Neural cell (in vitro differentiated cells): ENCODE measurements around the gene FGF12. TPM values are rescaled to one million over a fixed set of nuclear protein-coding genes. Genes with fewer than 3 reads are reported as not detected.

ENCODE experiments used
- H2AFZ ChIP-seq: fragments of 200-600, 300-800 bp; sonication (generic), shearing (Covaris generic); 2 replicates; pipeline ENCODE4 v1.6.0; 2014; ENCODE audit warnings: low read depth, mild to moderate bottlenecking, antibody characterized with exemption, low read length, moderate library complexity
- H3F3A ChIP-seq: fragments of 200-600 bp; shearing (Covaris generic); 2 replicates; pipeline ENCODE4 v1.6.1; 2016; ENCODE audit warnings: mild to moderate bottlenecking, moderate library complexity, mixed read lengths, antibody characterized with exemption, low read length; ENCODE audit not compliant: insufficient read depth, poor library complexity, severe bottlenecking
- H3K27ac ChIP-seq: fragments of 200-600, 300-800 bp; sonication (generic), shearing (Covaris generic); 2 replicates; pipeline ENCODE4 v1.5.1; 2014; ENCODE audit warnings: mild to moderate bottlenecking, low read length, moderate library complexity
- H3K27me3 ChIP-seq: fragments of 300-800, 200-600 bp; sonication (generic), shearing (Covaris generic); 2 replicates; pipeline ENCODE4 v1.6.0; 2014; ENCODE audit warnings: mild to moderate bottlenecking, low read depth, low read length, moderate library complexity; ENCODE audit not compliant: insufficient read depth
- H3K36me3 ChIP-seq: fragments of 300-800, 200-600 bp; sonication (generic), shearing (Covaris generic); 2 replicates; pipeline ENCODE4 v1.5.1; 2014; ENCODE audit warnings: mild to moderate bottlenecking, antibody characterized with exemption, low read length, moderate library complexity; ENCODE audit not compliant: insufficient read depth
- H3K4me2 ChIP-seq: fragments of 300-800, 200-600 bp; sonication (generic), shearing (Covaris generic); 2 replicates; pipeline ENCODE4 v1.6.0; 2014; ENCODE audit warnings: mild to moderate bottlenecking, low read length
- H3K4me3 ChIP-seq: fragments of 300-800, 200-600 bp; sonication (generic), shearing (Covaris generic); 2 replicates; pipeline ENCODE4 v1.5.1; 2014; ENCODE audit warnings: mild to moderate bottlenecking, low read length, moderate library complexity
- H3K79me2 ChIP-seq: fragments of 200-600 bp; shearing (Covaris generic); replicated peaks from 2 replicates; pipeline ENCODE4 v1.6.0; 2014; ENCODE audit warnings: mild to moderate bottlenecking, low read length, moderate library complexity; ENCODE audit not compliant: insufficient read depth
- H3K9ac ChIP-seq: fragments of 300-800, 200-600 bp; sonication (generic), shearing (Covaris generic); 2 replicates; pipeline ENCODE4 v1.6.1; 2016; ENCODE audit warnings: mild to moderate bottlenecking, low read length, mixed read lengths
- H3K9me2 ChIP-seq: fragments of 200-600 bp; shearing (Covaris generic); 2 replicates; pipeline ENCODE4 v1.6.1; 2016; ENCODE audit warnings: mild to moderate bottlenecking, low read length, mixed read lengths; ENCODE audit not compliant: insufficient read depth
- H3K9me3 ChIP-seq: fragments of 200-600, 300-800 bp; sonication (generic), shearing (Covaris generic); 2 replicates; pipeline ENCODE4 v1.6.1; 2016; ENCODE audit warnings: mild to moderate bottlenecking, mixed run types, low read length, moderate library complexity, mixed read lengths
- H4K20me1 ChIP-seq: fragments of 200-600 bp; shearing (Covaris generic); 2 replicates; pipeline ENCODE4 v1.6.1; 2016; ENCODE audit warnings: mild to moderate bottlenecking, mixed run types; ENCODE audit not compliant: insufficient read depth
- CTCF ChIP-seq: fragments of 450-650 bp; IDR thresholded peaks from 2 replicates; pipeline ENCODE4 v1.5.1; 2014; ENCODE audit warnings: antibody characterized with exemption, mild to moderate bottlenecking, moderate library complexity; ENCODE audit not compliant: poor library complexity, severe bottlenecking
- EP300 ChIP-seq: fragments of 450-650 bp; conservative IDR thresholded peaks from 2 replicates; pipeline ENCODE4 v1.6.1; 2014; ENCODE audit warnings: antibody characterized with exemption, mild to moderate bottlenecking, moderate library complexity; ENCODE audit not compliant: poor library complexity, severe bottlenecking
- EZH2 ChIP-seq: fragments of 200-600, 300-800 bp; shearing (Covaris generic), sonication (generic); IDR thresholded peaks from 2 replicates; pipeline ENCODE4 v1.6.1; 2014; ENCODE audit warnings: antibody characterized with exemption, low read length, borderline replicate concordance, mild to moderate bottlenecking; ENCODE audit not compliant: insufficient read depth, poor library complexity, severe bottlenecking
- MXI1 ChIP-seq: fragments of 450-650 bp; conservative IDR thresholded peaks from 2 replicates; pipeline ENCODE4 v1.6.1; 2014; ENCODE audit warnings: antibody characterized with exemption, mild to moderate bottlenecking; ENCODE audit not compliant: poor library complexity, severe bottlenecking
- POLR2AphosphoS5 ChIP-seq: IDR thresholded peaks from 2 replicates; pipeline ENCODE4 v1.6.1; 2012
- RAD21 ChIP-seq: fragments of 450-650 bp; conservative IDR thresholded peaks from 2 replicates; pipeline ENCODE4 v1.6.1; 2014; ENCODE audit warnings: antibody characterized with exemption, mild to moderate bottlenecking, moderate library complexity
- REST ChIP-seq: IDR thresholded peaks from 2 replicates; pipeline ENCODE4 v1.6.1; 2012; ENCODE audit warnings: borderline replicate concordance
- SMC3 ChIP-seq: fragments of 450-650 bp; conservative IDR thresholded peaks from 2 replicates; pipeline ENCODE4 v1.6.1; 2014; ENCODE audit warnings: antibody characterized with exemption, mild to moderate bottlenecking, moderate library complexity; ENCODE audit not compliant: poor library complexity
- TAF1 ChIP-seq: IDR thresholded peaks from 2 replicates; pipeline ENCODE4 v1.6.1; 2012; ENCODE audit warnings: low read depth
- polyA plus RNA-seq: library from polyadenylated mRNA; depleted of rRNA; stranded (reverse); fragments of >200 nt; gene quantifications from 2 replicates; pipeline ENCODE4 v1.2.3, GENCODE V29; 2014

The FGF12 gene
- polyA plus RNA-seq, 1 donor from 2014 or later, result 4.8 TPM

DNA sequence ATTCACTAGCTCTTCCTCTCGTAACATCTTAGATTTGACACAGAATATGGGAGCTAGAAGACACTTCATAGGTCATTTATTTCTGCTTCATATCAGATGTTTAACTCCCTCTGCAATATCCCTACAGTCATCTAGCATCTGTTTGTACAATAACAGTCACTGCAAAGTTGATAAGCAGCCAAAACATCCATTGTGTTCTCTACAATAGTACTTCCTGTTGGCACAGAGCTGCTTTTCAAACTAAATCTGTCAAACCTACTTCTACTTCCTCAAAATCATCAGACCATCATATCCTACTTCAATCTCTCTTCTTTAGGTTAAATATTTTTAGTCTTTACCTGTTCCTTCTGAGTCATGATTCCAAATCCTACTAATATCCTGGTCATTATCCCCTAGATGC, 233.2 kb downstream of the FGF12 start:
- Histone ChIP-seq H3K27ac (no peak overlapping the region), H3K4me2 (no peak overlapping the region), H3K9me3 (no peaks in the 10 kb centered on the region), H3K9me2 (no peaks in the 10 kb centered on the region), H3F3A (no peaks in the 10 kb centered on the region), H3K79me2 (no peaks in the 10 kb centered on the region), H4K20me1 (no peaks in the 10 kb centered on the region), H3K9ac (no peak overlapping the region), H2AFZ (no peak overlapping the region), H3K4me3 (no peak overlapping the region), H3K27me3 (no peaks in the 10 kb centered on the region), H3K36me3 (no peaks in the 10 kb centered on the region)
- no peak for TF ChIP-seq EP300
- no peak for TF ChIP-seq TAF1
- no peak for TF ChIP-seq RAD21
- no peak for TF ChIP-seq REST
- no peak for TF ChIP-seq POLR2AphosphoS5
- no peak for TF ChIP-seq SMC3
- TF ChIP-seq CTCF, result no peak
- TF ChIP-seq MXI1, result no peak
- no peak for TF ChIP-seq EZH2

GRCh38 chr3:192490720-192491119, 236.6 kb downstream of the FGF12 start:
- Histone ChIP-seq H3K79me2 (no peaks in the 10 kb centered on the region), H3K27ac (no peak overlapping the region), H3K27me3 (no peaks in the 10 kb centered on the region), H3K9me3 (no peaks in the 10 kb centered on the region), H4K20me1 (no peaks in the 10 kb centered on the region), H3K9ac (no peak overlapping the region), H3K4me2 (no peak overlapping the region), H3F3A (no peaks in the 10 kb centered on the region), H3K36me3 (no peaks in the 10 kb centered on the region), H2AFZ (no peak overlapping the region), H3K4me3 (no peak overlapping the region), H3K9me2 (no peaks in the 10 kb centered on the region)
- TF ChIP-seq SMC3 (no peak), RAD21 (no peak), MXI1 (no peak), CTCF (no peak), REST (no peak), POLR2AphosphoS5 (no peak), EP300 (no peak), EZH2 (no peak), TAF1 (no peak)
